ENCODE results near the gene TGFBI.
A peak's percentile ranks its signal among the peaks of the same experiment; 100 is the strongest.

The TGFBI gene

GRCh38 chr5:136079195-136079985 is 50.6 kb downstream of the TGFBI start:
- Histone ChIP-seq H3K36me3 (ENCODE audit: control insufficient read depth in 4 of 4, insufficient read depth in 4 of 4, low read length in 3 of 4) (no peaks in the 10 kb centered on the region), H3K27ac (ENCODE audit: insufficient read depth in 1 of 2, low read depth in 1 of 2, low read length in 2 of 2, poor library complexity in 1 of 2, severe bottlenecking in 2 of 2) (no peak overlapping the region), H3K27me3 (replicated peaks in 2 of 5; ENCODE audit: control insufficient read depth in 4 of 5, insufficient read depth in 5 of 5, low read length in 4 of 5) (peaks cover 10 to 61% (median 56%) of the 10 kb centered on the region in 5 experiments), H3K9me3 (ENCODE audit: control extremely low read depth in 1 of 5, control insufficient read depth in 4 of 5, insufficient read depth in 2 of 5, low read depth in 1 of 5, low read length in 4 of 5) (no peaks in the 10 kb centered on the region), H3K4me3 (ENCODE audit: control insufficient read depth in 1 of 7, extremely low read depth in 1 of 7, insufficient read depth in 4 of 7, low read depth in 2 of 7, low read length in 6 of 7) (peak overlapping the region in 3 of 7 experiments; percentile 43 to 61 (median 50)), H3K4me1 (ENCODE audit: control extremely low read depth in 1 of 4, control insufficient read depth in 4 of 4, insufficient read depth in 4 of 4, low read length in 3 of 4) (peaks cover 0 to 16% (median 5%) of the 10 kb centered on the region in 4 experiments)
- WGBS (ENCODE audit: insufficient coverage), result 30% methylated on average over 18 of the region's 25 CpGs
- DNase-seq, result peak in 2 of 3 donors; percentile 5 to 21
- ChIA-PET CTCF (interaction anchor here (0.9 to 1.6 kb wide), 5 partner anchors 9 to 191 kb away, joined by 3 to 4 read pairs (median 3); no protein-coding TSS in a partner anchor), POLR2A (no interaction called here)

- H3K27me3 ChIP-seq (replicated peaks in 2 of 5; ENCODE audit: control insufficient read depth in 4 of 5, insufficient read depth in 5 of 5, low read length in 4 of 5), result peaks cover 10 to 61% (median 55%) of the 10 kb centered on the region in 5 experiments
- CTCF ChIA-PET, result interaction anchor here (0.9 to 1.6 kb wide), 4 partner anchors 8 to 192 kb away, joined by 3 to 4 read pairs (median 4); no protein-coding TSS in a partner anchor
- no peaks in the 10 kb centered on the region for H3K9me3 ChIP-seq (ENCODE audit: control extremely low read depth in 1 of 5, control insufficient read depth in 4 of 5, insufficient read depth in 2 of 5, low read depth in 1 of 5, low read length in 4 of 5)
- H3K4me3 ChIP-seq (ENCODE audit: control insufficient read depth in 1 of 7, extremely low read depth in 1 of 7, insufficient read depth in 4 of 7, low read depth in 2 of 7, low read length in 6 of 7), result peak overlapping the region in 5 of 7 experiments; percentile 20 to 61 (median 44)
- DNase-seq, result peak in 2 of 3 donors; percentile 14 to 27
- no peak overlapping the region for H3K27ac ChIP-seq (ENCODE audit: insufficient read depth in 1 of 2, low read depth in 1 of 2, low read length in 2 of 2, poor library complexity in 1 of 2, severe bottlenecking in 2 of 2)
- H3K36me3 ChIP-seq (ENCODE audit: control insufficient read depth in 4 of 4, insufficient read depth in 4 of 4, low read length in 3 of 4), result no peaks in the 10 kb centered on the region
- peaks cover 0 to 16% (median 5%) of the 10 kb centered on the region in 4 experiments for H3K4me1 ChIP-seq (ENCODE audit: control extremely low read depth in 1 of 4, control insufficient read depth in 4 of 4, insufficient read depth in 4 of 4, low read length in 3 of 4)
- POLR2A ChIA-PET, result no interaction called here
- 34% methylated on average over 10 of the region's 13 CpGs for WGBS (ENCODE audit: insufficient coverage)
Observed at GRCh38 chr5:136080113-136080482, 51.3 kb downstream of the TGFBI start.

- POLR2A ChIA-PET, result no interaction called here
- WGBS (ENCODE audit: insufficient coverage), result 46% methylated on average over 32 of the region's 34 CpGs
Observed at GRCh38 chr5:136080483-136081216, 51.9 kb downstream of the TGFBI start.

GRCh38 chr5:136081217-136081591 is 52.4 kb downstream of the TGFBI start:
- ChIA-PET POLR2A (no interaction called here), CTCF (interaction anchor here (0.8 to 3.0 kb wide), 18 partner anchors 9 to 193 kb away, joined by 3 to 17 read pairs (median 4); no protein-coding TSS in a partner anchor)
- Histone ChIP-seq H3K27me3 (replicated peaks in 2 of 5; ENCODE audit: control insufficient read depth in 4 of 5, insufficient read depth in 5 of 5, low read length in 4 of 5) (peaks cover 10 to 59% (median 54%) of the 10 kb centered on the region in 5 experiments), H3K27ac (ENCODE audit: insufficient read depth in 1 of 2, low read depth in 1 of 2, low read length in 2 of 2, poor library complexity in 1 of 2, severe bottlenecking in 2 of 2) (no peak overlapping the region), H3K4me1 (ENCODE audit: control extremely low read depth in 1 of 4, control insufficient read depth in 4 of 4, insufficient read depth in 4 of 4, low read length in 3 of 4) (peaks cover 0 to 16% (median 5%) of the 10 kb centered on the region in 4 experiments), H3K4me3 (ENCODE audit: control insufficient read depth in 1 of 7, extremely low read depth in 1 of 7, insufficient read depth in 4 of 7, low read depth in 2 of 7, low read length in 6 of 7) (no peak overlapping the region), H3K9me3 (ENCODE audit: control extremely low read depth in 1 of 5, control insufficient read depth in 4 of 5, insufficient read depth in 2 of 5, low read depth in 1 of 5, low read length in 4 of 5) (no peaks in the 10 kb centered on the region), H3K36me3 (ENCODE audit: control insufficient read depth in 4 of 4, insufficient read depth in 4 of 4, low read length in 3 of 4) (no peaks in the 10 kb centered on the region)
- DNase-seq, result no peak
- no CpG with 5 or more reads among the region's 2 CpGs for WGBS (ENCODE audit: insufficient coverage)

More at GRCh38 chr5:136080483-136081216, 51.9 kb downstream of the TGFBI start:
- peaks cover 0 to 16% (median 5%) of the 10 kb centered on the region in 4 experiments for H3K4me1 ChIP-seq (ENCODE audit: control extremely low read depth in 1 of 4, control insufficient read depth in 4 of 4, insufficient read depth in 4 of 4, low read length in 3 of 4)
- peaks cover 10 to 61% (median 54%) of the 10 kb centered on the region in 5 experiments for H3K27me3 ChIP-seq (replicated peaks in 2 of 5; ENCODE audit: control insufficient read depth in 4 of 5, insufficient read depth in 5 of 5, low read length in 4 of 5)
- peak overlapping the region; percentile 11 to 61 (median 43) for H3K4me3 ChIP-seq (ENCODE audit: control insufficient read depth in 1 of 7, extremely low read depth in 1 of 7, insufficient read depth in 4 of 7, low read depth in 2 of 7, low read length in 6 of 7)
- H3K27ac ChIP-seq (ENCODE audit: insufficient read depth in 1 of 2, low read depth in 1 of 2, low read length in 2 of 2, poor library complexity in 1 of 2, severe bottlenecking in 2 of 2), result no peak overlapping the region
- DNase-seq, result peak; percentile 80 to 86 (median 86)
- no peaks in the 10 kb centered on the region for H3K36me3 ChIP-seq (ENCODE audit: control insufficient read depth in 4 of 4, insufficient read depth in 4 of 4, low read length in 3 of 4)
- CTCF ChIA-PET, result interaction anchor here (0.9 to 3.0 kb wide), 10 partner anchors 8 to 191 kb away, joined by 3 to 17 read pairs (median 5); no protein-coding TSS in a partner anchor
- no peaks in the 10 kb centered on the region for H3K9me3 ChIP-seq (ENCODE audit: control extremely low read depth in 1 of 5, control insufficient read depth in 4 of 5, insufficient read depth in 2 of 5, low read depth in 1 of 5, low read length in 4 of 5)

GRCh38 chr5:136082390-136083193 is 53.8 kb downstream of the TGFBI start:
- DNase-seq, result peak; percentile 63 to 75 (median 67)
- Histone ChIP-seq H3K27ac (ENCODE audit: insufficient read depth in 1 of 2, low read depth in 1 of 2, low read length in 2 of 2, poor library complexity in 1 of 2, severe bottlenecking in 2 of 2) (no peak overlapping the region), H3K9me3 (ENCODE audit: control extremely low read depth in 1 of 5, control insufficient read depth in 4 of 5, insufficient read depth in 2 of 5, low read depth in 1 of 5, low read length in 4 of 5) (no peaks in the 10 kb centered on the region), H3K4me1 (ENCODE audit: control extremely low read depth in 1 of 4, control insufficient read depth in 4 of 4, insufficient read depth in 4 of 4, low read length in 3 of 4) (peaks cover 0 to 16% (median 5%) of the 10 kb centered on the region in 4 experiments), H3K27me3 (replicated peaks in 2 of 5; ENCODE audit: control insufficient read depth in 4 of 5, insufficient read depth in 5 of 5, low read length in 4 of 5) (peaks cover 6 to 47% (median 43%) of the 10 kb centered on the region in 5 experiments), H3K36me3 (ENCODE audit: control insufficient read depth in 4 of 4, insufficient read depth in 4 of 4, low read length in 3 of 4) (no peaks in the 10 kb centered on the region), H3K4me3 (ENCODE audit: control insufficient read depth in 1 of 7, extremely low read depth in 1 of 7, insufficient read depth in 4 of 7, low read depth in 2 of 7, low read length in 6 of 7) (no peak overlapping the region)
- ChIA-PET POLR2A (interaction anchor here (0.8 kb wide), 1 partner anchor 50 kb away, joined by 3 read pairs; the partner anchor contains the start of gene SMAD5), CTCF (interaction anchor here (0.9 to 3.0 kb wide), 19 partner anchors 11 to 195 kb away, joined by 3 to 17 read pairs (median 5); no protein-coding TSS in a partner anchor)
- 29% methylated on average over 4 of the region's 8 CpGs for WGBS (ENCODE audit: insufficient coverage)

GRCh38 chr5:136084698-136085097 is 55.9 kb downstream of the TGFBI start:
- no peak for DNase-seq
- WGBS (ENCODE audit: insufficient coverage), result no CpG with 5 or more reads among the region's 1 CpG
- H3K9me3 ChIP-seq (ENCODE audit: control extremely low read depth in 1 of 5, control insufficient read depth in 4 of 5, insufficient read depth in 2 of 5, low read depth in 1 of 5, low read length in 4 of 5), result no peaks in the 10 kb centered on the region
- peaks cover 6 to 30% (median 23%) of the 10 kb centered on the region in 5 experiments for H3K27me3 ChIP-seq (replicated peaks in 2 of 5; ENCODE audit: control insufficient read depth in 4 of 5, insufficient read depth in 5 of 5, low read length in 4 of 5)
- no peaks in the 10 kb centered on the region for H3K36me3 ChIP-seq (ENCODE audit: control insufficient read depth in 4 of 4, insufficient read depth in 4 of 4, low read length in 3 of 4)
- ChIA-PET CTCF (interaction anchor here (0.7 to 2.1 kb wide), 2 partner anchors 9 to 111 kb away, joined by 4 to 5 read pairs; no protein-coding TSS in a partner anchor), POLR2A (interaction anchor here (0.7 kb wide), 1 partner anchor 48 kb away, joined by 4 read pairs; no protein-coding TSS in a partner anchor)
- no peak overlapping the region for H3K27ac ChIP-seq (ENCODE audit: insufficient read depth in 1 of 2, low read depth in 1 of 2, low read length in 2 of 2, poor library complexity in 1 of 2, severe bottlenecking in 2 of 2)
- peaks cover 0 to 11% (median 2%) of the 10 kb centered on the region in 4 experiments for H3K4me1 ChIP-seq (ENCODE audit: control extremely low read depth in 1 of 4, control insufficient read depth in 4 of 4, insufficient read depth in 4 of 4, low read length in 3 of 4)
- no peak overlapping the region for H3K4me3 ChIP-seq (ENCODE audit: control insufficient read depth in 1 of 7, extremely low read depth in 1 of 7, insufficient read depth in 4 of 7, low read depth in 2 of 7, low read length in 6 of 7)

Data from common myeloid progenitor, CD34-positive (primary cell).